Stimulated activated naive CD8-positive, alpha-beta T cell treated with anti-CD3 and anti-CD28 coated beads, Interleukin-15, Interleukin-2, amounts not matched to agents 100 U/mL and 50 U/mL, for 24 hours (primary cell): ENCODE results near the gene RBM15B.
A peak's percentile ranks its signal among the peaks of the same experiment; 100 is the strongest.

ENCODE experiments used
- ATAC-seq: fragments of 150-1000 bp; cut with Tn5 transposase; one replicate; pipeline ENCODE4 v1.10.0; 2021
- DNase-seq: peaks from one replicate; pipeline ENCODE4 v3.0.0; 2021

RBM15B gene

DNA sequence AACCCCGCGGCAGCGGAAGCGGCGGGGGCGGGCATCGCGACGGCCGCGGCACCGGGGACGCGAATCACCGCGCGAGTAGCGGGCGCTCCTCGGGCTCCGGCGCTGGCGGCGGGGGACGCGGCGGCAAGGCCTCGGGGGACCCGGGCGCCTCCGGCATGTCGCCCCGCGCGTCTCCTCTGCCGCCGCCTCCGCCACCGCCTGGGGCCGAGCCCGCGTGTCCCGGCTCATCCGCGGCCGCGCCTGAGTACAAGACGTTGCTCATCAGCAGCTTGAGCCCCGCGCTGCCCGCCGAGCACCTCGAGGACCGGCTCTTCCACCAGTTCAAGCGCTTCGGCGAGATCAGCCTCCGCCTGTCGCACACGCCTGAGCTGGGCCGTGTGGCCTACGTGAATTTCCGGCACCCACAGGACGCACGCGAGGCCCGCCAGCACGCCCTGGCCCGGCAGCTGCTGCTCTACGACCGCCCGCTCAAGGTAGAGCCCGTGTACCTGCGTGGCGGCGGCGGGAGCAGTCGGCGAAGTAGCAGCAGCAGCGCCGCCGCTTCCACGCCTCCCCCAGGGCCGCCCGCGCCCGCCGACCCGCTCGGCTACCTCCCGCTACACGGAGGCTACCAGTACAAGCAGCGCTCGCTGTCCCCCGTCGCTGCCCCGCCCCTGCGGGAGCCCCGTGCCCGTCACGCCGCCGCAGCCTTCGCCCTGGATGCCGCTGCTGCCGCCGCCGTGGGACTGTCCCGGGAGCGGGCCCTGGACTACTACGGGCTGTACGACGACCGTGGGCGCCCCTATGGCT is 675 bp downstream of the RBM15B start:
- peak; percentile 38 for DNase-seq

DNA sequence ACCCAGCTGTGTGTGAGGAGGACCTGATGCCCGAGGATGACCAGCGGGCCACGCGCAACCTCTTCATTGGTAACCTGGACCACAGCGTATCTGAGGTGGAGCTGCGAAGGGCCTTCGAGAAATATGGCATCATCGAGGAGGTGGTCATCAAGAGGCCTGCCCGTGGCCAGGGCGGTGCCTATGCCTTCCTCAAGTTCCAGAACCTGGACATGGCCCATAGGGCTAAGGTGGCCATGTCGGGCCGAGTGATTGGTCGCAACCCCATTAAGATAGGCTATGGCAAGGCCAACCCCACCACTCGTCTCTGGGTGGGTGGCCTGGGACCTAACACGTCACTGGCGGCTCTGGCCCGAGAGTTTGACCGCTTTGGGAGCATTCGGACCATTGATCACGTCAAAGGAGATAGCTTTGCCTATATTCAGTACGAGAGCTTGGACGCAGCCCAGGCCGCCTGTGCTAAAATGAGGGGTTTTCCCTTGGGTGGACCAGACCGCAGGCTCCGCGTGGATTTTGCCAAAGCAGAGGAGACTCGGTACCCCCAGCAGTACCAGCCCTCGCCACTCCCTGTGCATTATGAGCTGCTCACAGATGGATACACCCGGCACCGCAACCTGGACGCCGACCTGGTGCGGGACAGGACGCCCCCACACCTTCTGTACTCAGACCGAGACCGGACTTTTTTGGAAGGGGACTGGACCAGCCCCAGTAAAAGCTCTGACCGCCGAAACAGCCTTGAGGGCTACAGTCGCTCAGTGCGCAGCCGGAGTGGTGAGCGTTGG is 1.5 kb downstream of the RBM15B start:
- ATAC-seq: no peak
- DNase-seq: no peak

More for the DNA sequence above, 675 bp downstream of the RBM15B start:
- no peak for ATAC-seq

DNA sequence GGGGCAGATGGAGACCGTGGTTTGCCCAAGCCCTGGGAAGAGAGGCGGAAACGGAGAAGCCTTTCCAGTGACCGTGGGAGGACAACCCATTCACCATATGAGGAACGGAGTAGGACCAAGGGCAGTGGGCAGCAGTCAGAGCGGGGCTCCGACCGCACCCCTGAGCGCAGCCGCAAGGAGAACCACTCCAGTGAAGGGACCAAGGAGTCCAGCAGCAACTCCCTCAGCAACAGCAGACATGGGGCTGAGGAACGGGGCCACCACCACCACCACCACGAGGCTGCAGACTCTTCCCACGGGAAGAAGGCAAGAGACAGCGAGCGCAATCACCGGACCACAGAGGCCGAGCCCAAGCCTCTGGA is 2.0 kb downstream of the RBM15B start:
- DNase-seq: no peak
- ATAC-seq: no peak

DNA sequence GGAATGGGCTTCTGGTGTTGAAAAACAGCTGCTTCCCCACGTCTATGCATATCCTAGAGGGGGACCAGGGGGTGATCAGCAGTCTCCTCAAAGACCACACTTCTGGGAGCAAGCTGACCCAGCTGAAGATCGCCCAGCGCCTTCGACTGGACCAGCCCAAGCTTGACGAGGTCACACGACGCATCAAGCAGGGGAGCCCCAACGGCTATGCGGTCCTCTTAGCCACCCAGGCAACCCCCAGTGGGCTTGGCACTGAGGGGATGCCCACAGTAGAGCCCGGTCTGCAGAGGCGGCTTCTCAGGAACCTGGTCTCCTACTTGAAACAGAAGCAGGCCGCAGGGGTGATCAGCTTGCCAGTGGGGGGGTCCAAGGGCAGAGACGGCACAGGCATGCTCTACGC is 2.5 kb downstream of the RBM15B start:
- ATAC-seq: no peak
- DNase-seq: no peak

DNA sequence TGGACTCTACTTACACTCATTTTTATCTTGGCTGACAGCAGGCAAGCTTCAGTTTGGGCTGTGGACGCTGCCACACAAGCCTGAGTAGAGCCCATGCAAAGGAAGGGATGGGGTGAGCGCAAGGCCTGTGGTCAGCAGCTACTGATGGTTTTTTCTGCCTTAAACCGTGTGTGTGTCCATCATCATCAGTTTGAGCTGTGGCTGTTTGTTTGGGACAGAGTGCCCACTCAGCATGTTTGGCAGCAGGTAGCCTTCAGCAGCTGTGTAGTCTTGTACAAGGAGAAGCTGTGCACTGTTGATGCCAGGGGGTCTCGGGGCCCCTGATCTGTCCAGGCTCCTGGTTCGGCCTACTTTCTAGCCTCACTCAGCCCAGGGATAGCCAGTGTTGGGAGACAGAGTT is 3.5 kb downstream of the RBM15B start:
- ATAC-seq (no peak), DNase-seq (no peak)

DNA sequence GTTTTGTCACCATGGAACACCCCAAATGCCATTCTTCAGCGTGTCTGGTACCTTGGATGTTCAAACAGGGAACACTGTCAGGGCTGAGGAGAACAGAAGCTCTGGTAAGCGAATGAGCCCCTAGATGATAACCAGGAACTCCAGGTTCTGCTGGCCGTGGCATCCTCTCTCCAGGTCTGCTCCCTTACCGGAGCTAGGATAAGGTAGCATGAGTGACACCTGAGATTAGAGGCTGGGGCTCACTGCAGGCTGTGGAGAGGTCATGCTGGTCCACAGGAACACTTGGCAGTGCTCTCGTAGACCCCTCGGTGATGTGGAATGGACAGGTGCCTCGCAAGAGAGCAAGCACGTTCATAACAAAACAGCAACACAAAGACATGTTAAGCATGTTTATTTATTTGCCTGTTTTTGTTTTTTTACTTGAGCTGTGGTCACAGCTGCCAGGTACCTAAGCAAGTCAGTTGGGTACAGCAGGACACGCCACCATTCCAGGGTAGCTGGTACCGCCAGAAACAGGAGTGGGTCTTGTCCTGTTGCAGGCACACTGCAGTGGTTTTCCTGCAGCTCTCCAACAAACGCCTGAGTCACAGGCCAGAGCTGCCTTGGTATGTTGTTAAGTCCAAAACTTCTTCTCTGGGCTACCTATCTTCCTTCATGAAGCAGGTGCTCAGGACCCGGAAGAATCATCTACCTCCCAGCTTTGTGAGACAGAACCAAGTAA is 4.6 kb downstream of the RBM15B start:
- DNase-seq: no peak
- ATAC-seq: no peak

DNA sequence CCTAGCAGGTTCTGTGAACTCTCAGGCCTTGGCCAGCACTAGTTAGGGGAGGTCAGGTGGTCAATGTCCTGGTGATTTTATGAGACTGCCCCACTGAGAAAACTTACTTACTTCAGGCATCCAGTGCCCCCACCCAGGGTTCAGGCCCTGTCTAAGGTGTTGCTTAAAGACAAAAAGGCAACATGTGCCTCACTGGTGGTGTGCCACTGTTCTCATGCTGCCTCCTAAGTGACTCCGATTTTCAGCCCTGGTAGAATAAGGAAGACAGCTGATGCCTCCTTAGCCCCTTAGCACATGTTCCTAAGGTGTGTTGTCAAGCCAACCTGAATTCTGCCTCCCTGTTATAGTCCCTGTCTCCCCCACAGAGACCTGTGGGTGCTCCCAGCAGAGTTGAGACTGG is 5.3 kb downstream of the RBM15B start:
- ATAC-seq (no peak), DNase-seq (no peak)

DNA sequence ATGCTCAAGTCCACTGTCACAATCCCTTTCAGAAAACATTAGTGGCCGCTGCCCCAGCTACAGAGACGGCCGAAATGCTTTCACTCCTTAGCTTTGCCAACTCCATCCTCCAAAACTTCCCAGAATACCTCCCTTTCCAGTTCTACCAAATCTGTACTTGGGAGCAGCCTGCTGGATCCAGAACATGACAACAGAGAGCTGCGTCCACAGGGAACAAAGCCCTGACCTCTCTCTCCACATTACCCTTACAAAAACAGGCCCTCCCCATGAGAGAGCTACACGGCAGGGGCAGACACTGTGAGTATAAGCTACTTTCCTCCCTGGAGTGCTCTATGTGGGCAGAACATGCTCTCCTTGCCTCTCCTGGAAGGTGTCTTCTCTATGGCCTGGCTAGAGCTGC is 6.3 kb downstream of the RBM15B start:
- DNase-seq: no peak

DNA sequence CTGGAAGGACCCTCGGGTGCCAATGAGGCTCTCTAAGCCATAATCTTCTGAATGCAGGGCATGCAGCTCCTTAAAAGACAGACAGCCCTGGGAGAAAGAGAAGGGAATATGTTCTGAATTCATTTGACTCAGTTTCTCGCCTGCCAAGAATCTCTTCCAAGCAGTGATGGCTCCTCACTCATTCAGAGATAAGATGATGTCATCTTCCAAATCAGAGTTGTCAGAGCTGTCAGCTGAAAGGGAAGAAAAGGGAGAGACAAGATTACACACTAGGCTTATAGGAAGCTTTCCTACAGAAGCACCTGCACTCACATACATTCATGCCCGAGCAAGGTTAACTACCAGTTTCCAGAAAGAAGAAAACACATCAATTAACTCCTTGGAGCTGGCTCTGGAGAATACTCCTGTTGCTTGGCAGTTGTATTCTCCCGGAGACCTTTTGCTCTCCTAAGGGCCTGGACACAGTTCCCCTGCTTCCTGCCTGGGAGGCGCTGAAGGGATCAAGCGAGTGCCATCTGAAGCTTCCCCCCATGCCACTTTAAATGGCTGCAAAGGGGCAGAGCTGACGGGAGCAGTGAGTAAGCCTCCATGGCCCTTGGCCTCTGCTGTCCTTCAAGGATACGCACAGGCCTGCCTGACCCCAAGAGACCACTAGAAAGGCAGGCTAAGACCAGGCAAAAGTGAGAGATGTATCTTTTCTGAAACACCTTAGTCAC is 7.7 kb downstream of the RBM15B start:
- DNase-seq (no peak), ATAC-seq (no peak)

More for the DNA sequence above, 6.3 kb downstream of the RBM15B start:
- ATAC-seq: no peak

DNA sequence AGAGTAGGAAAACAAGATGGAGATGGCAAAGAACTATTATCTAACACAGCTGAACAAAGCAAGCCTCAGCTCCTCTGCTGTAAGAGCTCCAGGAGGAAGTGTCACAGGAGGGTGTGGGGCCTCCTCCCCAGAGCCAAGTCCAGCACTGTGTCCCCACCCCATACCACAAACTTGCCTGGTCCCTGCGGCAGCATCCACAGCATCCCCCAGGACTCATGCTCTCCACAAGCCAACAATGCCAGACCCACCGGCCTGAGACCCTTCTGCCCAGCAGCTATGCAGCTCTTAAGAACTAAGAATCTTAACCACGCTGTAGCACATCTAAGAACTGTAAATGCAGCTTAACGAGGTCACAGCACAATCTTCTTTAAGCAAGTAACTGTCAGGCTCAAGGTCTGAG is 9.1 kb downstream of the RBM15B start:
- DNase-seq (no peak), ATAC-seq (no peak)

DNA sequence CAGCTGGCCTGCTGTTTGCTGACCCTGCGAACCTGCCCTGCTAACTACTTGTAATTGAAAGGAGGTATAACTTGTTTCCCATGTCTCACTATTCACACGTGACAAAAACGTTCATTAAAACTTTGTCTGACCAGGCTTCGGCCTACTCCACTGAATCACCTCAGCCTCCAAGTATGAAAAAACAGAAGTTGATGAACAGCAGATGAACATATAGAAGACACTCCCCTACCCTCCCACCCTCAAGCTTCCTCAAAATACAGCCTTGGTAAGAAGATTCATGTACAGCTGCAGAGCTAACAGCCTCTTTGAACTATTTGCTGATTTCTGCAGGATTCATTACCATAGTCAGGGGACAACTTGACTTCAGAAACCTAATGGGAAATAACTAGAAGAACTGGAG is 10.7 kb downstream of the RBM15B start:
- ATAC-seq: no peak
- no peak for DNase-seq

DNA sequence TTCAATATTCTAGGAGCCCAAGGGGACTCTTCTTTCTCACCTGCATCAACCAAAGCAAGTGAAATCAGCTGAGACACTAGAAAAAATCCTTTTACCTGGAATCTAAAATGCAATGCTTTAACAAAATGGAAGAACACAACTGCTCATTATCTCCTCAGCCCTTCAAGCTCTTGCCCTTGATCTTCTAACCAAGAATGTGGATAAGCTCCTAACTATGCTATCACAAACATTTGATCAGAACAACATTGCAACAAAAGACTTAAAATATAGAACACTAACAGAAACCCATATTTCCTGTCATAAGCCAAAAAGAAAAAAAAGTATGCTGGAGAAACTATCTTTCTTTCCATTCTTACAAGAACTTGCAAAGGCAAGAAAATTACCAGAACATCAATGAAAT is 12.6 kb downstream of the RBM15B start:
- no peak for DNase-seq
- ATAC-seq: no peak

DNA sequence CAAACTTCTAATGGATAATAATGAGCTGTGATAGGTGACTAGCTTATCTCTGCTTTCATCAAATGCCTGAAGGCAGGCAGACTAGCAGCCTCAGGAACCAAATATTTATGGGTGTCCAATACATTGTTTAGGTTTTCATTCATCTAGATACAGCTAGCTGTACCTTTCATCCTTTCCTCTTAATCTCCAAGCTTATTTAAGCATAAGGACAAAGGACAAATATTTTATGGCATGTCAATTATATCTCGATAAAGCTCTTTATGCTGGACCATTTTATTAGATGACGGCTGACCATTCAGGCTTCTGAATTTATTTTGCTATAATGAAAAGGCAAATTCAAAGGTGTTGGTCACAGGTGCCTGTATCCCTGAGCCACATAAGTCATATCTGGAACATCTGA is 16.9 kb downstream of the RBM15B start:
- no peak for ATAC-seq
- no peak for DNase-seq

DNA sequence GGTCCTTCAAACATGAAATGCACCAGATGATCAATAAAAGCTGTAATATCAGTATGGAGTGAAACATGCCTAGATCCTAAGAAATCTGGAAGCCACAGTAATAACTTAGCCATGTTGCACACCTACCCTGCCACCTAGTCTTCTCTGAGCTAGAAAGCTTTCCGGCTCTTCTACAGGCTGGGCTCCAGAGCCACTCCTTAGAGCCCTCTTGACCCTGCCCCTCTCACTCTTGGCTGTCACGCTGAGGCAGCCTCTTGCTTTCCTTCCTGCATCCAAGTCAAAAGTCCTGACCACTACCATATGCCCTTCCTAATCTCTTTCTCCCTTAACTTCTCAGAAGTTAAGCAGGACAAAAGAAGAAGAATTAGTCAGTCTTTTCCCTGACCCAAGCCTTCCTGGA is 17.7 kb downstream of the RBM15B start:
- no peak for DNase-seq
- ATAC-seq: no peak

DNA sequence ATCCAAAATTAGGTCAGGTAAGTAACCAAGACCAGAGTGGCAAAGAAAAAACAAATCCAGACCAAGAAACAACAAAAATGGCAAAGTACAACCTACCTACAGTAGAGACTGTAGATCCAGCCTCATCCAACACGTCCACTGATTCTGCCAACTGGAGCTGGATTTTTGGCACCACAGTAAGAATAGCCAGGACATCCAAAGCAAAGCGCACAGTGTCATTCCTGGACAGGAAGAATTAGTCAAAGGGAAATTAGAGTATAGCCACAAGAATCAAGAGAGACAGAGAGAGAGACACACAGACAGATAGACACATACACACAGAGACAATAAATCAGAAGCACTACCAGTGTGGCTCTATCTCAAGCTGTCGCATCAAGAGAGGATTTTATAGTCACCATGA is 31.1 kb downstream of the RBM15B start:
- DNase-seq (no peak), ATAC-seq (no peak)

DNA sequence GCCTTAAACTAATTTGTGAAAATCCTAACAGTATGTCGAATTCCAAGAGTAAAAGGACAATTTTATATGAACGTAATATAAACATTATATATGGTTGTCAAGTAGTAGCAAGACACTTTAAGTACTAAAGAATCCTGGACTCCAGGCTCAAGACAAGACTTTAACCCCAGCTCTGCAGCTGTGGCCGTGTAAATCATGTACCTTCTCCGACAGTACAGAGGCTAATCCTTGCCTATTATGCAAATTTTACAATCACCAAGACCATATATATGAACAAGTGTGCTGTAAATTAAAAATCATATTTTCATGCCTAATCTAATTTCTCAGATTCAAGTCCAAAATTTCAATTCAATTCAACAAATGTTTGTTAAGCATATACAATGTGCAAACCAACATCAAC is 35.8 kb downstream of the RBM15B start:
- no peak for ATAC-seq
- DNase-seq: no peak

DNA sequence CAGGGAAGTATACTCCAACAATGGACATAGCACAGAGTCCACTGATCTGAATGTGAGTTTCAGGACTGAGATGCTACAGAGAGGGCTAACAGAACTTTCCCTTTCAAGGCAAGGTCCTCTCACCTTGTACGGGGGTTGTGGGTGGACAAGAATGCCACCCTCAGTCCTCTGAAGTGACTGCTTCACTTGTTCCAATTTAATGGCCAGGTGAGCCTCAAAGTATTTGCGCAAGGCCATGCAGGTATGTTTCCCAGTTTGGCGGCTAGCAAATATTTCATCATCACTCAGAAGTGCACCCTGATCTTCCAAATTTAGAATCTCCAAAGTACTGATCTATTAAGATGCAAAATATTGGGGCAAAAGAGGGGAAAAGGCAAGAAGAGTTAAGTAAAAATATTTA is 38.1 kb downstream of the RBM15B start:
- ATAC-seq (no peak), DNase-seq (no peak)

DNA sequence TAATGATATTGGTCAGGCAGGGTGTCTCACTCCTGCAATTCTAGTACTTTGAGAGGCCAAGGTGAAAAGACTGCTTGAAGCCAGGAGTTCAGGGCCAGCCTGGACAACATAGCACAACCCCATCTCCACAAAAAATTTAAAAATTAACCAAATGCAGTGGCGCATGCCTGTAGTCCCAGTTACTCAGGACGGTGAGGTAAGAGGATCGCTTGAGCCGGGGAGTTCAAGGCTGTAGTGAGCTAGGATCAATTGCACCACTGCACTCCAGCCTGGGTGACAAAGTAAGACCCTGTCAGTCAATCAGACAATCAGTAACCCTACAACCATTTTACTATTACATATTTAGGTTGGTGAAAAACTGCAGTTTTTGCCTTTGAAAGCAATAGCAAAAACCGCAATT is 43.0 kb downstream of the RBM15B start:
- ATAC-seq (no peak), DNase-seq (no peak)

DNA sequence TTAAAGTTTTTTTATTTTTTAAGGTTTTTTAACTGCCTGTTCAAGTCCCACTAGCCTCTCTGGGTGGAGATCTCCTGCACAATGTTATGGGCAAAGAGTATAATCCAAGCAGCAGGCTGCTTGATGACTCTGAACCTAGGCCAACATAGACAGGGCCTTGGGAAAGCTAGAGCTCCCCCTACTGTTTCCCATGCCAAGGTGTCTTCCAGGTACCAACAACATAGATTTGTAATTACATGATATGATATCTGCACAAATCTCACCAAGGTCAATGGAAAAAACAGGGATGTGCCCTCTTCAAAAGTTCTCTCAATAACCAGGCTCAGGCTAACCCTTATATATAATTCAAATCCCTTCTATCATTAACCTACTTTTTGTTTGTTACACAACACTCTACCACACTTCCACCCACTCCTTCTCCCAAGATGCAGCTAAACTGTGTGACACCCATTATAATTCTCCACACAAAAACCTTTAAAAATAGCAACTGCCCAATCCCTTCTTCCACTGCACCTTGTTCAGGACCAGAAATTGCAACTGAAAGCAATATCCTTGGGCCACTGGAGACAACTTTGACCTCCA is 43.8 kb downstream of the RBM15B start:
- DNase-seq (peak; percentile 34), ATAC-seq (peak; percentile 89)

DNA sequence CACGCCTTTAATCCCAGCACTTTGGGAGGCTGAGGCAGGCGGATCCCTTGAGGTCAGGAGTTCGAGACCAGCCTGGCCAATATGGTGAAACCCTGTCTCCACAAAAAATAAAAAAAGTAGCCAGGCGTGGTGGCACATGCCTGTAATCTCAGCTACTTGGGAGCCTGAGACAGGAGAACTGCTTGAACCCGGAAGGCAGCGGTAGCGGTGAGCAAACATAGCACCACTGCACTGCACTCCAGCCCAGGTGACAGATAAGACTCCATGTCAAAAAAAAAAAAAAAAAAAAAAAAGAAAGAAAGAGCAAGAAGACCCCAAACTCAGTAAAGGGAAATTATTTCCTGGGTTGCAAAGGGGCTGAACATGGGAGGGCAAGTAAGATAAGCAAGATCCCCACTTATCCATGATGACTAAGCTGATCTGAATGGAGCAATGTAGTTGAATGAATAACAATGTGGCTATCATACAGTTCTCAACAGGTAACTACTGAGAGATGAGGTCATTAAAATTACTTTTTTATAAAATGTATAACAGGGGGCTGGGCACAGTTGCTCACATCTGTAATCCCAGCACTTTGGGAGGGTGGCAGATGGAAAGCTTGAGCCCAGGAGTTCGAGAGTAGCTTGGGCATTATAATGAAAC is 46.0 kb downstream of the RBM15B start:
- no peak for ATAC-seq

DNA sequence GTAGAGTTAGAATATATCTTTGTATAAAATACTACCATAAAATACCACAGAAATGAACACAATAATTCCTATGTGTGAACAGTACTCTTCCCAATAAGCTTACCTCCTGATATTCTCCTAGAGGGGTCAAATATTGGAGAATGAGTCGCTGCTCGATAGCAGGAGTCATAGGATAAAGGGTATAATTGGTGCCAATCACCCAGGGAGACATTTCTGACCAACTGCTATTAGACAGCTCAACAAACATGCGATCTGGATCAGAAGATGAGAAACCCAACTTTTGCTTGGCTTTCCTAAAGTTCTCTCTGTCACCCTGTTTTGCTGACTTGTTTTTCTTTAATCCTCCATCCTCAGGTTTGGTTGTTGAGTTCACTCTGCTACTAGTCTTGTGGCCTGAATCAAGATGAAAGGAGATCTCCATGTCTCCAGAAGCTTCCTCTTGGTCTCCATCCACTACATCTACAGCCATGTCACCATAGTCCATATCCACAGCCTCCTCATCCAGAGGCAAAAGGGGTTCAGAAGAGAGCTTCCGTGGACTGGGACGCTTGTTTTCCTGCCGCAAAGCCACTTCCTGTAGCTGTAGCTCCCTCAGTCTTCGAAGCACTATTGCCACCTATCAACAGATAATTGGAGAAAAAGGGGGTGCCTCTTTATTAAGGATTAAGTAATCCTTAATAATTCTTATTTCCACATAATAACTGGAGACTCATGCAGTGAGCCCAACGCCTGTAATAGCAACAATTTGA is 50.4 kb downstream of the RBM15B start:
- DNase-seq (no peak), ATAC-seq (no peak)

More for the DNA sequence above, 46.0 kb downstream of the RBM15B start:
- DNase-seq: no peak
